ENCODE data around the gene ZIC2. TPM values are rescaled to one million over a fixed set of nuclear protein-coding genes. Genes with fewer than 3 reads are reported as not detected.

The ZIC2 gene
- total and polyA plus RNA-seq, 2 of the 8 experiments (the other 6 are each of a cell fraction or from before 2014, with no cell fraction given): 53.2 to 372 TPM

DNA sequence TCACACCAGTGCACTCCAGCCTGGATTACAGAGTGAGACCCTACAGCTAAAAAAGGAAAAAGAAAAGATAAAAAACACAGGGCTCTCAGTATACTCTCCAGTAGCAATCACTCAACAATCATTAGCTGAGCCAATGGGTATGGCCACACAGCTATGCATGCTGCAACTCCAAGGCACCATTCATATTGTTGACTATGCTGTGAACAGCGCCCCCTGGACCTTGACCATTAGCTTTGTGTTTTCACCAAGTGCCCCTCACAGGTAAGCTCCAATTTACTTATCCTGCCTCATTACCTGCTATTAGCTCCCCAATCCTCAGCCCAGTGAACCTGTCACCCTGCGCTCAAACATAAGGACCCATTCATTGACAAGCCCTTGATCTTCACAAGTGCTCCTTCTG is 45.8 kb upstream of the ZIC2 start:
- H2BK12ac ChIP-seq (ENCODE audit: low read depth, low read length): no peak overlapping the region
- no peaks in the 10 kb centered on the region for H3K79me2 ChIP-seq (ENCODE audit: control insufficient read depth in 1 of 2, insufficient read depth in 2 of 2, low read length in 2 of 2)
- no peak overlapping the region for H3K4me3 ChIP-seq (ENCODE audit: extremely low read depth in 1 of 4, insufficient read depth in 2 of 4, low read depth in 3 of 4, low read length in 4 of 4)
- no peak overlapping the region for H3K9ac ChIP-seq (replicated peaks in 1 of 4; ENCODE audit: extremely low read depth in 1 of 4, low read depth in 3 of 4, low read length in 3 of 4)
- H3K9me3 ChIP-seq (ENCODE audit: insufficient read depth in 2 of 2, low read depth in 1 of 2, low read length in 1 of 2): no peaks in the 10 kb centered on the region
- no peaks in the 10 kb centered on the region for H3K36me3 ChIP-seq (ENCODE audit: control insufficient read depth in 2 of 4, insufficient read depth in 4 of 4, low read length in 3 of 4)
- no peak overlapping the region for H3K27ac ChIP-seq (ENCODE audit: low read depth, low read length)
- H3K23ac ChIP-seq (ENCODE audit: insufficient read length): no peak overlapping the region
- no peak overlapping the region for H2BK120ac ChIP-seq (replicated peaks; ENCODE audit: low read depth, low read length)
- H3K79me1 ChIP-seq (ENCODE audit: low read depth, low read length): no peaks in the 10 kb centered on the region
- no peak overlapping the region for H2BK5ac ChIP-seq (ENCODE audit: low read depth, low read length)
- no peaks in the 10 kb centered on the region for H4K20me1 ChIP-seq (replicated peaks in 1 of 2; ENCODE audit: control insufficient read depth in 1 of 2, insufficient read depth in 2 of 2, low read length in 2 of 2)
- H2BK20ac ChIP-seq (ENCODE audit: low read length): no peak overlapping the region
- WGBS, 2 experiments (ENCODE audit: extremely low coverage in 1 of 2, insufficient coverage in 1 of 2, insufficient read length in 1 of 2, insufficient replicate concordance in 2 of 2, low coverage in 1 of 2, low lambda C conversion rate in 2 of 2, missing lambda C conversion rate in 1 of 2): 78% methylated on average over 2 of the region's 2 CpGs; no CpG with 5 or more reads in 1 of the 2 experiments
- H4K91ac ChIP-seq (replicated peaks; ENCODE audit: insufficient read length, low read length): no peak overlapping the region
- H3K18ac ChIP-seq (ENCODE audit: extremely low read depth, low read length): no peak overlapping the region
- H4K5ac ChIP-seq (ENCODE audit: insufficient read length, low read depth, low read length): no peak overlapping the region
- DNase-seq (ENCODE audit: low read depth in 1 of 2, low spot score in 2 of 2) (peak in 1 of 2 experiments; percentile 60), FAIRE-seq (no peak)
- ChIA-PET POLR2A (ENCODE audit: partially characterized antibody) (interaction anchor here (0.8 to 0.9 kb wide), 2 partner anchors 9 to 20 kb away, joined by 3 read pairs; no protein-coding TSS in a partner anchor), CTCF (ENCODE audit: partially characterized antibody) (interaction anchor here (0.8 to 4.9 kb wide), 32 partner anchors 8 to 462 kb away, joined by 3 to 23 read pairs (median 5); no protein-coding TSS in a partner anchor)
- peaks cover 0 to 4% (median 2%) of the 10 kb centered on the region in 4 experiments; a peak in 3 of 7 replicates for H3K4me1 ChIP-seq (replicated peaks in 1 of 4; ENCODE audit: control insufficient read depth in 3 of 4, insufficient read depth in 4 of 4, low read length in 3 of 4)
- TF ChIP-seq, protein P1, sequence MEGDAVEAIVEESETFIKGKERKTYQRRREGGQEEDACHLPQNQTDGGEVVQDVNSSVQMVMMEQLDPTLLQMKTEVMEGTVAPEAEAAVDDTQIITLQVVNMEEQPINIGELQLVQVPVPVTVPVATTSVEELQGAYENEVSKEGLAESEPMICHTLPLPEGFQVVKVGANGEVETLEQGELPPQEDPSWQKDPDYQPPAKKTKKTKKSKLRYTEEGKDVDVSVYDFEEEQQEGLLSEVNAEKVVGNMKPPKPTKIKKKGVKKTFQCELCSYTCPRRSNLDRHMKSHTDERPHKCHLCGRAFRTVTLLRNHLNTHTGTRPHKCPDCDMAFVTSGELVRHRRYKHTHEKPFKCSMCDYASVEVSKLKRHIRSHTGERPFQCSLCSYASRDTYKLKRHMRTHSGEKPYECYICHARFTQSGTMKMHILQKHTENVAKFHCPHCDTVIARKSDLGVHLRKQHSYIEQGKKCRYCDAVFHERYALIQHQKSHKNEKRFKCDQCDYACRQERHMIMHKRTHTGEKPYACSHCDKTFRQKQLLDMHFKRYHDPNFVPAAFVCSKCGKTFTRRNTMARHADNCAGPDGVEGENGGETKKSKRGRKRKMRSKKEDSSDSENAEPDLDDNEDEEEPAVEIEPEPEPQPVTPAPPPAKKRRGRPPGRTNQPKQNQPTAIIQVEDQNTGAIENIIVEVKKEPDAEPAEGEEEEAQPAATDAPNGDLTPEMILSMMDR (IDR thresholded peaks at IDR 0.05; ENCODE audit: control extremely low read depth in 1 of 3, insufficient read depth in 1 of 3, low read depth in 1 of 3, low read length in 3 of 3): peak; percentile 34 to 71 (median 52); a peak in 3 of 4 replicates
- peak; percentile 21 to 49; a peak in 2 of 4 replicates for TF ChIP-seq RAD21 (IDR thresholded peaks at IDR 0.05 in 1 of 2, conservative IDR thresholded peaks at IDR 0.05 in 1 of 2; ENCODE audit: low read depth in 2 of 2, low read length in 2 of 2)
- no peak for TF ChIP-seq TBP (IDR thresholded peaks at IDR 0.05; ENCODE audit: low read depth, low read length)
- H2BK15ac ChIP-seq (ENCODE audit: low read length): no peak overlapping the region
- no peaks in the 10 kb centered on the region; the same call in 1 of the 2 replicates for H3K23me2 ChIP-seq (ENCODE audit: low read depth, low read length)
- no peak overlapping the region for H3K4me2 ChIP-seq (ENCODE audit: insufficient read depth in 1 of 2, low read depth in 2 of 2, low read length in 2 of 2)
- no peak overlapping the region for H3K4ac ChIP-seq (replicated peaks; ENCODE audit: insufficient read length, low read depth, low read length)
- no peak overlapping the region for H2AK5ac ChIP-seq (ENCODE audit: low read depth, low read length)
- no peak overlapping the region for H3K56ac ChIP-seq (replicated peaks; ENCODE audit: insufficient read length, low read depth, low read length)
- no peaks in the 10 kb centered on the region for H3K27me3 ChIP-seq (replicated peaks in 1 of 4; ENCODE audit: control insufficient read depth in 3 of 4, extremely low read depth in 1 of 4, insufficient read depth in 3 of 4, low read length in 3 of 4)
- no peak overlapping the region for H3K14ac ChIP-seq (ENCODE audit: insufficient read length)
- H4K8ac ChIP-seq (ENCODE audit: extremely low read depth, insufficient read depth, low read length): no peak overlapping the region
- H2AFZ ChIP-seq (ENCODE audit: low read length): no peak overlapping the region
